GM12864 (cell line): ENCODE results near the gene ODAD3.
"Not testable (repeated sequence)": the region's sequence is repeated elsewhere in the genome, so short reads cannot be mapped to it uniquely, and the experiment has no call there.

Experiments used
- DNase-seq: peaks from one replicate; pipeline ENCODE4 v3.0.0-alpha.2; 2011; ENCODE audit warnings: low read depth
- H3K4me3 ChIP-seq: 2 replicates; pipeline ENCODE4 v1.5.1; 2011; ENCODE audit warnings: mild to moderate bottlenecking, low read depth, low read length, control low read depth
- CTCF ChIP-seq: IDR thresholded peaks from 2 replicates; pipeline ENCODE4 v1.5.1; 2011; ENCODE audit warnings: low read depth, mild to moderate bottlenecking, moderate library complexity, low read length, control low read depth, inconsistent platforms; ENCODE audit errors: missing control alignments

The ODAD3 gene

GRCh38 chr19:11479898-11480714 is 45.2 kb upstream of the ODAD3 start:
- H3K4me3 ChIP-seq = no peak overlapping the region
- TF ChIP-seq CTCF = no peak
- no peak for DNase-seq

GRCh38 chr19:11479090-11479897 is 44.4 kb upstream of the ODAD3 start:
- DNase-seq = no peak
- no peak overlapping the region for H3K4me3 ChIP-seq
- TF ChIP-seq CTCF = no peak

GRCh38 chr19:11478167-11479089 is 43.5 kb upstream of the ODAD3 start:
- TF ChIP-seq CTCF = no peak
- no peak overlapping the region for H3K4me3 ChIP-seq
- no peak for DNase-seq

GRCh38 chr19:11475861-11476260 is 40.9 kb upstream of the ODAD3 start:
- DNase-seq = no peak
- no peak for TF ChIP-seq CTCF
- no peak overlapping the region for H3K4me3 ChIP-seq

GRCh38 chr19:11475343-11475742 is 40.4 kb upstream of the ODAD3 start:
- DNase-seq, H3K4me3 ChIP-seq: not testable (repeated sequence)

GRCh38 chr19:11473725-11474124 is 38.8 kb upstream of the ODAD3 start:
- TF ChIP-seq CTCF = no peak
- DNase-seq = no peak
- H3K4me3 ChIP-seq = no peak overlapping the region

GRCh38 chr19:11468266-11468845 is 33.4 kb upstream of the ODAD3 start:
- DNase-seq, H3K4me3 ChIP-seq: not testable (repeated sequence)
